Ureter (tissue), 1 donor: ENCODE data around the gene NT5C3A. TPM values are rescaled to one million over a fixed set of nuclear protein-coding genes. Genes with fewer than 3 reads are reported as not detected.
"Not testable (repeated sequence)": the region's sequence is repeated elsewhere in the genome, so short reads cannot be mapped to it uniquely, and the experiment has no call there.

Experiments
- DNase-seq: peaks from one replicate; pipeline ENCODE4 v3.0.0-alpha.2; 2020; ENCODE audit warnings: low spot score
- total RNA-seq: library from RNA; stranded (reverse); gene quantifications from one replicate; pipeline ENCODE4 v1.2.4, GENCODE V29; 2023
- donor health status: DM: yes; HTN: yes; CAD: no.

The NT5C3A gene
- total RNA-seq, 1 donor from 2014 or later: 38.9 TPM

DNA sequence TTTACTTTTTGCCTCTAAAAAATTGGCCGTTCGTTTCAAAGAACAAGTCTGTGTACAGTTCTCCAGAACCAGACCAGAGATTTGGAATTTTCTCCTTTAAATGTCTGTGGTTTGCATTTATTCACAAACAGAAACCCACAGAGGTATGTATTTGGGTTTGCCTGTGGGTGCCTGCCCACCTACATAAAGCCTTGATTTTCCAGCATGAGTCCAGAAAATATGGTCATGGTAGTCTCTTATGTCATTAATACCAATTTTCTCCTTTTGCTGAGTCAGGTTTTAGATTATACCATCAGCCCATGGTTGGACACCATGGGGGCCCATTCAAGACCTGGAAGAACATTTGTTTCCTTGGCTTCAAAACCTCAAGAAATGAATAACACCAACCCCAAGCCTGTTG lies 82.7 kb downstream of the NT5C3A start:
- DNase-seq: not testable (repeated sequence)

DNA sequence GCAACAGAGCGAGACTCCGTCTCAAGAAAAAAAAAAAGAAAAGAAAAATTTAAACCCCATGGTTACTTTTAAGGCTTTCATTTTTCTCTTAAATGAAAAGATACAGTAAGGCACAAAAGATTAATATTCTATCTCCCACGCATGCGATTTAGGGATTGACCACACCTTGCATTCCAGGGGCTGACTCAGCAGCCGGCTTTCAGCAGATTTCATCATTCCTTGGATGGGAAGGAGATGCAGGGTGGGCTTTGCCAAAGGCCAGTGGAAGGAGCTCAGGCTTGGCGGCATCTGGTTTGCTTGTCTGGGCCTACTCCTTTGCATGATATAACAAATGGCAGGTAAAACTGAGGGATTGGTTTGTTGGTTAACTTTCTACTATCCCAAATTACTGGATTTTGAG lies 83.3 kb downstream of the NT5C3A start:
- DNase-seq: not testable (repeated sequence)

DNA sequence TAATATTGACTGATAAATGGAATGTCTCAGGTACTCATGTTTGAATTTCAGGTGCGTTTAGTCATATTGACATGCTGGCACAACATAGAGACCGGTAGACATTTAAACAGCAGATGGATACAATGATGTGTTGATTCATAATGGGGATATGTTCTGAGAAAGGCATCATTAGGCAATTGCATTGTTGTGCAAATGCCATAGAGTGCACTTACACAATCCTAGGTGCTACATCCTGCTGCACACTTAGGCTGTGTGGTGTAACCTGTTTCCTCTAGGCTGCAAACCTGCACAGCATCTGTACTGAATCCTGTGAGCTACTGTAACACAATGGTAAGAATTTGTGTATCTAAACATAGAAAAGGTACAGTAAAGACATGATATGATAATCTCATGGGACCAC lies 85.4 kb downstream of the NT5C3A start:
- DNase-seq: not testable (repeated sequence)

DNA sequence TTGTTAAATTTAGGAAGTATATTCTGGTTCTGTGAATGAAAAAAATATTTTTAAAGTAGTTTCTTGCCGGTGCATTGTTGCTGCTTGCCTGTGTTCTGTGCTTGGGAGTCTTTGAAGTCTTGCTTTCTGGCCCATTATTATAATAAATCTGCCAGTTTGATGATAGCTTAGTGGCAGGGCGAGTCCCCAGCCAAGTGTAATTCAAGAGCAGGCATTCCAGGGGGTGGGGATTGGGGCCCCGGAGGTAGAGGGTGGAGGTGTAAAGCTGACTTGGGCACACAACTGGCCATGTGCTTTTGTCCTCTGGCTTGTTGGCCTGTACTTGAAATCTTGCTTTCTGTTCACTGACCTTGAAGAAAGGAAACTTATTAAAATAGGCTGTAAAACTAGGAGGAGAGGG lies 90.6 kb downstream of the NT5C3A start:
- not testable (repeated sequence) for DNase-seq

DNA sequence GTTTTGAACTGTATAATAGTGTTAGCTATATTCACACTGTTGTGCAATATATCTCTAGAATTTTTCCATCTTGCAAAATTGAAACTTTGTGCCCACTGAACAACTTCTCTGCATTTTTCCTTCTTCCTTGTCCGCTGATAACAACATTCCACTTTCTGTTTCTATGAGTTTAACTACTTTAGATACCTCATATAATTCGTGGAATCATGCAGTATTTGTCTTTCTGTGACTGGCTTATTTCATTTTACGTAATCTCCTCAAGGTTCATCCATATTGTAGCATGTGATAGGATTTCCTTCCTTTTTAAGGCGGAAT lies 95.4 kb downstream of the NT5C3A start:
- not testable (repeated sequence) for DNase-seq

DNA sequence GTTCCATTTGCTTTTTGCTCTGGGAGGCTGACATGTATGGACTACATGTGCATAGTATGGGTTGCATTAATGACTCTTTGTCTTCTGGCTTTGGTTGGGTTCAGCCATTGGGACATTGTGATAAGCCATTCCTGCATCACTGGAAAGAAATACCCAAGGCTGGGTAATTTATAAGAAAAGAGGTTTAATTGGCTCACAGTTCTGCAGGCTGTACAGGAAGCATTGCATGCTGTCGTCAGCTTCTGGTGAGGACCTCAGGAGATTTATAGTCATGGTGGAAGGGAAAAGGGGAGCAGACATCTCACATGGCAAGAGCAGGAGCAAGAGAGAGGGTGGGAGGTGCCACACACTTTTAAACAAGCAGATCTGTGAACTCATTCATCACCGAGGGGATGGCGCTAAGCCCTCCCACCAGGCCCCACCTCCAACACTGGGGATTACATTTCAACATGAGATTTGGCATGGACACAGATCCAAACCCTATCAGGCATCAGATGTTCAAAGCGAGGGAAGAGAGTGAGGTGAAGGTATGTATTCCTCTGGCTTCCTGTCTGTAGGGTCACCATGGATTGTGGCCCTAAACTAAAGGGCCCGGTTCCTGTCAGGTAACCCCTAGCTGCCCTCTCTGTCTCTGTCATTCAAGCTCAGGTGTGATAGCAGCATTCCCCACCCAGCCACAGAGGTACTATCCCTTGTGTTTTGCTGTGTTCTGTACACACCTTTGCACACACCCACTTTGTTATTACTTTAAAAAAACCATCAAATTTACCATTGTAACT lies 95.9 kb downstream of the NT5C3A start:
- DNase-seq: not testable (repeated sequence)

DNA sequence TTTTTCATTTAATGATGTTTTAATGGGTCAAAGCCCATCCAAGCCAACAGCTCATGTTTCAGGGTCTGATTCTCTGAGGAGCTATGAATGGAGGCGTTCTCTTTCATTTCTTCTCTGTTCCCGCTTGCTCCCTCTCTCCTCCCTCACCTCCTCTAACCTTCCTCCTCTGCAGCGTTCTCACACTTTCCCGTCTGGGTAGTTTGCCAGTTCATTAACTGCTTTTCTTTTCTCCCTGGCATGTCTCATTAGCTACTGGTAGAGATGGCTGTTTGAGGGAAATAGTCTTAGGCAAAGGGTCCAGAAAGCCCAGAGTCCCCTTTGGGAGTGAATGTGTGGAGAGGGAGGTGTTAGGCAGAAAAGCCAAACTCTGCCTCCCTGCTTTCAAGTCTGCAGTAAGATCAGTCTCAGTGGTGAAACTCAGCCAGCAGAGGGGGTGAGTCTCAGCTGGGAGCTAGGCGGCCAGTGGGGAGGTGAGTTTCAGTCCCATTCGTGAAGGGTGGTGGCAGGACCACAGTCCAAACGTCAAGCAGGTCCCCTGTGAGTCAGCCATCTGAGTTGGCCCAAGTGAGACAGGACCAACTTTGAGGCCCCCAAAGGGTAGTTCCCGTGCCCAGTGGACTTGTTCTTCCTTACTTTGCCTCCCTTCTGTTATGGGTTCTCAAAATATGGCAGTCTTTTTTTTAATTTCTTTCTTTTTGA lies 98.0 kb downstream of the NT5C3A start:
- not testable (repeated sequence) for DNase-seq

Other genes starting within 250 kb of the NT5C3A start
- gene KBTBD2, start 171.0 kb downstream of the NT5C3A start, total RNA-seq: 29.4 TPM
- 87.2 TPM for gene FKBP9, start 105.3 kb downstream of the NT5C3A start, total RNA-seq
- 14.3 TPM for gene RP9, start 46.6 kb upstream of the NT5C3A start, total RNA-seq
- 22.7 TPM for gene BBS9, start 66.8 kb upstream of the NT5C3A start, total RNA-seq